IPS-NIHi7 (cell line): Measurements from ENCODE around the gene OVOL2.

Experiments
- DNase-seq: peaks from one replicate; pipeline ENCODE4 v3.0.0; 2012; ENCODE audit warnings: mixed read lengths; ENCODE audit errors: extremely low spot score

OVOL2 gene

DNA sequence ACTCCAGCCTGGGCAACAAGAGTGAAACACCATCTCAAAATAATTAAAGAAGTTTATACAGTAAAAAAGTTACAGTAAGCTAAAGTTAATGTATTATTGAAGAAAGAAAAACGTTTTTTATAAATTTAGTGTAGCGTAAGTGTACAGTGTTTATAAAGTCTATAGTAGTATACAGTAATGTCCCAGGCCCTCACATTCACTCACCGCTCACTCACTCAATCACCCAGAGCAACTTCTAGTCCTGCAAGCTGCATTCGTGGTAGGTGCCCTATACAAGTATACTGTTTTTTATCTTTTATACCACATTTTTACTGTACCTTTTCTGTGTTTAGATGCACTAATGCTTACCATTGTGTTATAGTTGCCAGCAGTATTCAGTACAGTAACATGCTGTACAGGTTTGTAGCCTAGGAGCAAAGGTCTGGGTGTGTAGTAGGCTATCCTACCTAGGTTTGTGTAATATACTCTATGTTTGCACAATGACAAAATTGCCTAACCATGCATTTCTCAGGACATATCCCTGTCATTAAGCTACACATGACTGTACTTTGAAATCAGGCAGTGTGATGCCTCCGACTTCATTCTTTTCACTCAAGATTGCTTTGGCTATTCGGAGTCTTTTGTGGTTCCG, 72.2 kb downstream of the OVOL2 start:
- DNase-seq = no peak

DNA sequence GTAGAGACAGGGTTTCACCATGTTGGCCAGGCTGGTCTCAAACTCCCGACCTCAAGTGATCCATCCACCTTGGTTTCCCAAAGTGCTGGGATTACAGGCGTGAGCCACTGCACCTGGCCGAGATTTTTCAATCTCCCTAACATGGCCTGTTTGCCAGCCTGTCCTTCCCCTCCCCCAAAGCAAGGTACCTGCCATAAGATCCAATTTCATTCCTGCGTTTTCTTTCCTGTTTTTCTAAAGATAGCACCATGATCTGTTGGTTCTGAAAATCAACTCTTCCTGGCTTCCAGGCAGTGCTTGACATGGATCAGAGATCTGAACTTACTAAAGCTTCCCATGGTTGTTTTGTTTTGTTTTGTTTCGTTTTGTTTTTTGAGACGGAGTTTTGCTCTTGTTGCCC, 81.4 kb downstream of the OVOL2 start:
- DNase-seq = no peak
